A549 (cell line): ENCODE measurements around the gene RUFY1.

Experiments
- CBX8 ChIP-seq: fragments of 200-600 bp; sonication (generic); IDR thresholded peaks from 2 replicates; pipeline ENCODE4 v1.6.1; 2016
- EHMT2 ChIP-seq: fragments of 200-600 bp; sonication (generic); IDR thresholded peaks from 2 replicates; pipeline ENCODE4 v1.6.1; 2016; ENCODE audit warnings: antibody characterized with exemption, low read depth, mild to moderate bottlenecking, moderate library complexity
- POLR2A ChIP-seq: IDR thresholded peaks from 2 replicates; pipeline ENCODE4 v1.6.1; 2012; ENCODE audit warnings: mild to moderate bottlenecking, low read length
- RFX5 ChIP-seq: fragments of 450-650 bp; IDR thresholded peaks from 2 replicates; pipeline ENCODE4 v1.7.1; 2014; ENCODE audit warnings: antibody characterized with exemption, mild to moderate bottlenecking, moderate library complexity
- RNF2 ChIP-seq: fragments of 200-600 bp; sonication (generic); IDR thresholded peaks from 2 replicates; pipeline ENCODE4 v1.6.1; 2016; ENCODE audit warnings: low read depth, mild to moderate bottlenecking, antibody characterized with exemption, moderate library complexity, borderline replicate concordance
- TF ChIP-seq, protein P1 (sequence below): fragments of >200 bp; sonication (Bioruptor Twin); formaldehyde crosslinking; IDR thresholded peaks from 3 replicates; pipeline ENCODE4 v1.5.1; 2016

DNA sequence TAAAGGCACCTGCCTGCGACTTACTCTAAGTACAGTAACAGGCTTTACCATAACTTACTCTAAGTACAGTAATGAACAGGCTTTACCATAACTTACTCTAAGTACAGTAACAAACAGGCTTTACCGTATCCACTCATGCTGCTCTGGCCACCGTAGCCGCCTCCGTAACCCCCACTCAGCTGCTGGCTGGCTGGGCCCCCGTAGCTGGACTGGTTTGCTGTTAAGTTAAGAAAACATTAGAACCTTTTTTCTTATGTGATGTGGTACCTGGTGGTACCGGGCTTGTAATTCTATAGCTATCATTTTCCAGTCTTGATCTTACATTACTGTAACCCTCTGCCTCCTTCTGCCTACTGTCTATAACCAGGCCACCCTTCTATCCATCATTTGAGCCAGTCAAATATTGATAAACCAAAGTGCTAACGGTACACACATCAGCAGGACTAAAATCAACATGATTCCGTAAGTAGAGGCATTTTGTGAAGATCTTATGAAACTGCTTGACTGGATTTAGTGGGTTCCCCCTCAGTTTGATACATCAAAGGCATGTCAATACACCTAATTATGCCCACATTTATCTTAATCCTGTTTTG, 65.7 kb downstream of the RUFY1 start:
- TF ChIP-seq, protein P1, sequence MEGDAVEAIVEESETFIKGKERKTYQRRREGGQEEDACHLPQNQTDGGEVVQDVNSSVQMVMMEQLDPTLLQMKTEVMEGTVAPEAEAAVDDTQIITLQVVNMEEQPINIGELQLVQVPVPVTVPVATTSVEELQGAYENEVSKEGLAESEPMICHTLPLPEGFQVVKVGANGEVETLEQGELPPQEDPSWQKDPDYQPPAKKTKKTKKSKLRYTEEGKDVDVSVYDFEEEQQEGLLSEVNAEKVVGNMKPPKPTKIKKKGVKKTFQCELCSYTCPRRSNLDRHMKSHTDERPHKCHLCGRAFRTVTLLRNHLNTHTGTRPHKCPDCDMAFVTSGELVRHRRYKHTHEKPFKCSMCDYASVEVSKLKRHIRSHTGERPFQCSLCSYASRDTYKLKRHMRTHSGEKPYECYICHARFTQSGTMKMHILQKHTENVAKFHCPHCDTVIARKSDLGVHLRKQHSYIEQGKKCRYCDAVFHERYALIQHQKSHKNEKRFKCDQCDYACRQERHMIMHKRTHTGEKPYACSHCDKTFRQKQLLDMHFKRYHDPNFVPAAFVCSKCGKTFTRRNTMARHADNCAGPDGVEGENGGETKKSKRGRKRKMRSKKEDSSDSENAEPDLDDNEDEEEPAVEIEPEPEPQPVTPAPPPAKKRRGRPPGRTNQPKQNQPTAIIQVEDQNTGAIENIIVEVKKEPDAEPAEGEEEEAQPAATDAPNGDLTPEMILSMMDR = no peak
- no peak for TF ChIP-seq EHMT2
- no peak for TF ChIP-seq POLR2A
- no peak for TF ChIP-seq RNF2
- no peak for TF ChIP-seq RFX5
- no peak for TF ChIP-seq CBX8
